GM19455 (cell line): ENCODE measurements around the gene JKAMP.
"Not testable (repeated sequence)": the region's sequence is repeated elsewhere in the genome, so short reads cannot be mapped to it uniquely, and the experiment has no call there.

ENCODE experiments used
- ATAC-seq: cut with Tn5 transposase; IDR thresholded peaks from one replicate; pipeline ENCODE4 v1.9.1; 2021; ENCODE audit not compliant: unreplicated experiment

The JKAMP gene, protein sequence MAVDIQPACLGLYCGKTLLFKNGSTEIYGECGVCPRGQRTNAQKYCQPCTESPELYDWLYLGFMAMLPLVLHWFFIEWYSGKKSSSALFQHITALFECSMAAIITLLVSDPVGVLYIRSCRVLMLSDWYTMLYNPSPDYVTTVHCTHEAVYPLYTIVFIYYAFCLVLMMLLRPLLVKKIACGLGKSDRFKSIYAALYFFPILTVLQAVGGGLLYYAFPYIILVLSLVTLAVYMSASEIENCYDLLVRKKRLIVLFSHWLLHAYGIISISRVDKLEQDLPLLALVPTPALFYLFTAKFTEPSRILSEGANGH

DNA sequence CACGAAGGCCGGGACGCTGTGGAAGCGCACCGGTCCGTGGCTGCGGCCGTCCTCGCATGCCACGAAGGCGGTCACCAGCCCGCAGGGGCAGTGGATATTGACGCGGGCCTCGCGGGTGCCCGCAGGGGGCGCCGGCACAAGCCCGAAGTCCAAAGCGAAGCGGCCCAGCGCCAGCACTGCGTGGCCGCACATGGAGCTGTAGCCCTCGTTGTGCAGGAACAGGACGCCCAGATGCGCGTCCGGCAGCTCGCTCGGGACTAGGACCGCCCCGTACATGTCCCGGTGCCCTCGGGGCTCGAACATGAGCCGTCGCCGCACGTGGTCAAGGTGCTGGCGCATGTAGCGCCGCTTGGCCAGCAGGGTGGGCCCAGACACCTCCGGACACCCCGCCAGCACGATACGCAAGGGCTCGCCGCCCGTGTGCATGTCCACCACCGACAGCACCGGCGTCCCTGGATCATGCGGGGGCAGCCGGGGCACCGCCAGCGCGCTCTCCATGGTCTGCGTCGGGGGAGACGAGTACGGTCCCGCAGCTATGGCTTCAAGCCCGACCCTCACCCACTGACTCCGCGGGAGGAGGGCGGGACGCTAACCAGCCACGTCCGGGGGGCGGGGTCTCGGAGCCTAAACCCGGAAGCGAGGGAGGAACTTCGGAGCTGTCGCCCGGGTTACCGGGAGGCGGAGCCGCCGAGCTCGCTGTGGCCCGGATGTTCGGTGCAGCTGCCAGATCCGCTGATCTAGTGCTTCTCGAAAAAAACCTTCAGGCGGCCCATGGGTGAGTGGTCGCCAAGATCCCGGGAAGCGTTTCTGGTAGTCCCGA, at the start of gene JKAMP, which contains the start of gene L3HYPDH:
TSS of gene JKAMP (plus strand) at position 699 of the 820 bp plus-strand sequence. CDS start at position 772, 73 bp downstream.
TSS of gene L3HYPDH (minus strand) at position 590 of the 820 bp plus-strand sequence. CDS start at position 498, 92 bp downstream.
- peak; percentile 91 for ATAC-seq

DNA sequence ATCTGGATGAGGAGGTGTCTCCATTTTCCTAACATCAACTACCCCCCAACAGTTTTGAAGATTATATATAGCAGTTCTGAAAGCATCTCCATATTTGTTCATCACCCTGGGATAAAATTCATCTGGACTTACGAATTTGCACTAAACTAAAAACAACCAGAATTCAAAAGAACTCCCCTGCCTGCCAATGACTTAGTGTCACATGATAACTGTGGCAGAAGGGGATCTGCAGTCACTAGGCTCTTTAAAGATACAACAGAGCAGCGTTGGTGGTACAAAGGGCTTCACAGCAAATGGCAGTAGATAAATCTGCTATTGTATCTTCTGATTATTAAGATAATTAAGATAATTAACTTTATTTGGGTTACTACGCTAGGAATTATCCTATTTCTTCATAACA, 49.2 kb upstream of the JKAMP start:
- ATAC-seq, result no peak

DNA sequence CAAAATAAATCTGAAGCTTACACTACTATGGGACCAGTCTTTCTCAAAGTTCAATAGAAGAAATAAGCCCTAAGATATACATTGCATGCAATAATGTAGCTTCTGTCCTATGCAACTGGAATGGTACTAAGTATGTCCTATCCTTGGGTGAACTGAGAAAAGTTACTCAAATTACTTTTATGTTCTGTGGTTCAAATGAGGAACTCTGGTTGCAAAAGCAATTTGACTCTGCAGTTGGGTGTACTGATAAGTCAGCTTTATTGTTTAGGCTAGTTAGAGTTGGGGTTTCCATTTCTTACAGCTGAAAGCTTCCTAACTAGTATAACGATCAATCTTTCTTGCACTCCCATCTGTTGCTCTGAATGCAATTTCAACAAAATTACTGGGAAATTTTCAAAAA, 48.3 kb upstream of the JKAMP start:
- no peak for ATAC-seq

DNA sequence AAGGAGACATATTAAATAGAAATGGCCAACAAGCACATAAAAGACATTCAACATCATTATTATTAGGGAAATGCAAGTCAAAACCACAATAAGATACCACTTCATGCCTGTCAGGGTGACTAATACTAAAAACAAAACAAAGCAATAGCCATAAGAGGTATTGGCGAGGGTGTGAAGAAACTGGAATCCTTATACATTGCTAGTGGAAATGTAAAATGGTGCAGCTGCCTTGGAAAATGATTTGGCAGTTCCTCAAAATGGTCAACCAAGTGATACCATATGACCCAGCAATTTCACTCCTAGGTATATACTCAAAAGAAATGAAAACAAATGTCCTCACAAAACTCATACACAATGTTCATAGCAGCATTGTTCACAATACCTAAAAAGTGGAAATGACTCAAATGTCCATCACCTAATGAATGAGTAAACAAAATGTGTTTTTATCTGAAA, 46.1 kb upstream of the JKAMP start:
- no peak for ATAC-seq

DNA sequence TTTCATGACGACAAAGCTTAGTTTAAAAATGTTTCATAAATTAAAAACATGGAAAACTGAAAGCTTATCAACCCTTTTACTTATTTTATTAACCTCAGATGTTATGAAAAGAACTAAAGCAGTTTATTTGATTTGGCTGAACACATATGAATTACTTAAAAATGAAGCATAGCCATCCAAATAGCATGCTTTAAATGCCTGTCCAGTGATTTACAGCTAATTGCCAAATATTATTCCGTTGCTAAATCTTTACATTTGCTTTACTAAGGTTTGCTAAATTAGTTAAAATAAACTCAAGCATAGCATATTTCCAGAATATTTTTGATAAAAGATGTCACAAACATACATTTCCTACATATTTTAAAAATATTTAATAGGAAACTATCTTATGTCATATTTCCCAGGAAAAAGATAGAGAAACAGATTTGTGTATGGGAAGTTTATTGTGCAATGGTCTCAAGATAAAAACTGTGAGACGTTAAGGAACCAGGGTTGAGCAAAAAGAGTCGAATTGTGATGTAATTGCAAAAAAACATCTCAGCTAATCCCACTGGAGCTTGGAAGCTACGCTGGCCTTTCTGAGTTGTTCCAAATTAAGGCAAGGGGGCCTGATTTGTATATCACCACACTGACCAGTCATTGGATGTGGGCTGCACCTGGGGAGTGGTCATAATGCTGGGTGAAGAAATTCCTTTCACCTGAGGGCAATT, 44.9 kb upstream of the JKAMP start:
- no peak for ATAC-seq

DNA sequence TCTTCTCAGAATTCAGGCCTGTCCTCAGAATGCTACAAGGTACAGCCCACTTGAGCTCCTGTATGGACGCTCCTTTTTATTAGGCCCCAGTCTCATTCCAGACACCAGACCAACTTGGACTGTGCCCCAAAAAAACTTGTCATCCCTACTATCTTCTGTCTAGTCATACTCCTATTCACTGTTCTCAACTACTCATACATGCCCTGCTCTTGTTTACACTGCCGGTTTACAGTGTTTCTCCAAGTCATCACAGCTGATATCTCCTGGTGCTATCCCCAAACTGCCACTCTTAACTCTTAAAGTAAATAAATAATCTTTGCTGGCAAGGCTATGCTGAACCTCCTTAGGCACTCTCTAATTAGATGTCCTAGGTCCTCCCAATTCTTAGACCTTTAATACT, 35.6 kb upstream of the JKAMP start:
- ATAC-seq, result not testable (repeated sequence)

DNA sequence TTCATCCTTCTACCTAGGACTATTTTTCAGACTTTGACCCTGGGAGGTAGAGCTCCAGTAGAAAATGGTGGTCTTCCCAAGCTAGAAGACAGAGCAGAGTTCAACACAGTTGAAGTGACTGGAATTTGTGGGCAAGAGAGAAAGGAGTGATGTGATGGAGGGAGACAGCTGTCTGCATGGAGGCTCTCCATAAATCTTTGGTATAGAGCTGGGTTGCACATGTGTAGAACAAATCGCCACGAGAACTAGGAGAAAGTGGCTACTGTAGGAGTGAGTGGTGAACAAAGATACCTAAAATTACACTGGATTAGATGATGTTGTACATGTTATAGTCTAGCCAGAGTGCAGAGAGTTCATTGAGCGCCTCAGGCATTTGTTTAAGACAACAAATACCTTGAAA, 33.6 kb upstream of the JKAMP start:
- ATAC-seq, result no peak

DNA sequence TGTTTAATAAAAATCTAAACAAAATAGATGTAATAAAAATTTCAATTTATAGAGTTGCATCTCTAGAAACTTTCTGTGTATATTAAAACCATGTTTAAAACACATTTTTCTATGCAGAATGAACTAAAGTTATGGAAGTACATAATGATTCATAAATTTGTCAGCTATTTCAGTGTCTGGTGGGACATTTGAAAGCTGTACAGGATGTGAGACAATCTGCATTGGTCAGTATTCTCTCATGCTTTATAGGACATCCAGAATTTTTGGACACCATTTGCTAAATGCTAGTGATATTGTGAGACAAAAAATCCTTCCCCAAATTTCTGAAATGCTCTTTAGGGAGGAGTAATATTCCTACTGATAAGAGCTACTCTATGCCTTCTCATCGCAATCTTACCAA, 32.5 kb upstream of the JKAMP start:
- ATAC-seq, result no peak

DNA sequence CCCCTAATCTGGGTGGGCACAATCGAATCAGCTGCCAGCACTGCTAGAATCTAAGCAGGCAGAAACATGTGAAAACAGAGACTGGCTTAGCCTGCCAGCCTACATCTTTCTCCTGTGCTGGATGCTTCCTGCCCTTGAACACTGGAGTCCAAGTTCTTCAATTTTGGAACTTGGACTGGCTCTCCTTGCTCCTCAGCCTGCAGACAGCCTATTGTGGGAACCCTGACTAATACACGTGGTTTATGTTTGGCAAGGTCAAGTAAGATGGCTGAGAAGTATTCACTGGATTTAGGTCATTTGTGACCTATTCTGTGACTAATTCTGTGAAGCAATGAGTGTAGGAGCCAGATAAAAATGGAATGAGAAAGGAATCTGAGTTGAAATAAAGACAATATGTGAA, 30.2 kb upstream of the JKAMP start:
- no peak for ATAC-seq

DNA sequence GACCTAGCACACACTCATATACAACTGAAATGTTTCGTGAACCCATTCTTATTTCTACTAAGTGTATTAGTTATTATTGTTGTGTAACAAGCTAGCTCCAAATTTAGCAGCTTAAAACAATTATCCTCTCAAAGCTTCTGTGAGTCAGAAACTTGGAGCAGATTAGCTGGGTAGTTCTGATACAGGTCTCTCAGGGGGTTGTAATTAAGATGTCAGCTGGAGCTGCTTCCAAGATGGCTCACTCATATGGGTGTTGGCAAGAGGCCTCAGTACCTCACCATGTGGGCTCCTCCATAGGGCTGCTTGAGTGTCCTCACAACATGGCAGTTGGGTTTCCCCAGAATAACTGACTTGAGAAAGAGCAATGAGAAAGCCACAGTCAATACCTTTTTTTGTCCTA, 28.9 kb upstream of the JKAMP start:
- ATAC-seq, result no peak

DNA sequence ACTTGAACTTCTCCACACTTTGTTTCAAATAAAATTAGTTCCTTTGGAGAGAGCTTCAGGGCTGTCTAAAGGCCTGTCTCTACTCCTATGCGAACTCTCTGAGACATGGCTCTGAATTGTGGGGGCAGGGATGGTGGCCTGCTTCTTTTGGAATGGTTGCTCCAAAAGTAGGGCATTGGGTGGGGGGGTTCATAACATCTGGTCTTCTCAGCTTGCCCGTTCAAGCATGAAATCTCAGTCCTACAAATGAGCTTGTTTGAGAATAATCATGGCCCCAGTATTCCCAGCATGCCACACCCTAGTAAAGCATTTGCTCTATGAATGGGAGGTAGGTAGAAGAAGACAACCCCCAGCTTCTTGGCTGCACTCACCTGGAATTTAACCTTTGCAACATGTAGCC, 25.8 kb upstream of the JKAMP start:
- ATAC-seq, result no peak

DNA sequence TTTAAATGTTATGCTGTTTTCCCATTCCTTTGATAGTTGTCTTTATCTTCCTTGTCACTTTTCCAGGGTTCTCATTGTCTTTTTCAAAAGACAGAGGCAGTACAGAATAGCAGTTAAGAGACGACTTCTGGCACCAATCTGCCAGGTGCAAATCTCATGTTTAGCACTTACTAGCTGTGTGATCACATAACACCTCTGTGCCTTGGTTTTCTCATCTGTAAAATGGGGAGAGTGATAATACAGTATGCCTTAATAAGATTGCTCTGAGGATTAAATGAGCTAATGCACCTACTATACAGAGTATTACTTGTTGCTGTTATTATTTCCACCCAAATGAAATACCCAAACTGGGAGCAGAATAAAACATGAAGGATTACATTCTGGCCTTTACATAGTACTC, 23.9 kb upstream of the JKAMP start:
- no peak for ATAC-seq

DNA sequence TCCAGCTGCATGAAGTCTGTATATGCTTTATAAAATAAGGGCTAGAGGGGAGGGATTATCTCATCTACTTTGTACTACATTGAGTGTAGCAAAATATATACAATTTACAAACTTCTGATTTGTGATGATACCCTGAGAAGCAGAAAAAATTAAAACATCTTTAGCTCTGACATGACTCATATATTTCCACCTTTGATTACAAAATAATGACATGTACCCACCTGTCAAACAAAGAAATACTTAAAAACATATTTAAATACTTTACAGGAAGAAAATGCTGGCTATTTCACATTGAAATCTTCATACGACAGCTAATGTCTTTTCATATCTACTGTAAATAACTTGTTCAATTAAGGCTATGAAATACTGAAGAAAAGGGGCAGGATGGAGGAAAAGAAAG, 22.4 kb upstream of the JKAMP start:
- ATAC-seq, result no peak

DNA sequence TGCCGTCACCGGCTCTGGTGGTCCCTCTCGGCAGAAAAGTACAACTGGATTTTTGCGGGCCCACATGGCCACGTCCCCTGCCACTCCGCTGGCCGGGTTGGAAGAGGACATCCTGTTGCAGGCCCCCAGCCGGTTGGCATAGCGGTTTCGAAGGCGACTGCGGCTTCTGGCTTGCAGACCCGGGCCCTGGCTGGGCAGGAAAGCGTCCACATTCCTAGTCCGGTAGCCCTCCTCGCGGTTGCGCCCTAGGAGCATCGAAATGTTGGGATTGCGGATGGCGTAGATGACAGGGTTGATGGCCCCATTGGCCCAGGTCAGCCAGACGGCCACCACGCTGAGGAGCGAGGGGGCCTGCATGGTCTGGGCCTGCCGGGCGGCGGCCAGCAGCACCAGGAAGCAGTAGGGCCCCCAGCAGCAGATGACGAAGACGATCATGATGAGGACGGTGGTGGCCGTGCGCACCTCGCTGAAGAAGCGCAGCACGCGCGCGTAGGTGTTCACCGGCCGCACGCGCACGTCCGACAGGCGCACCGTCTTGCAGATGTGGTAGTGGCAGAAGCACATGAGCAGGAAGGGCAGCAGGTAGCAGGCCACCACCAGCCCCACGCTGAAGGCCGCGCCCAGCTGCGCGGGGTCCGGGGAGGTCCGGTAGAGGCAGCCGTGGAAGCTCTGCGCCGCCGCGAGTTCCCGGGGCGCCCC, 20.4 kb upstream of the JKAMP start:
- peak; percentile 52 for ATAC-seq

DNA sequence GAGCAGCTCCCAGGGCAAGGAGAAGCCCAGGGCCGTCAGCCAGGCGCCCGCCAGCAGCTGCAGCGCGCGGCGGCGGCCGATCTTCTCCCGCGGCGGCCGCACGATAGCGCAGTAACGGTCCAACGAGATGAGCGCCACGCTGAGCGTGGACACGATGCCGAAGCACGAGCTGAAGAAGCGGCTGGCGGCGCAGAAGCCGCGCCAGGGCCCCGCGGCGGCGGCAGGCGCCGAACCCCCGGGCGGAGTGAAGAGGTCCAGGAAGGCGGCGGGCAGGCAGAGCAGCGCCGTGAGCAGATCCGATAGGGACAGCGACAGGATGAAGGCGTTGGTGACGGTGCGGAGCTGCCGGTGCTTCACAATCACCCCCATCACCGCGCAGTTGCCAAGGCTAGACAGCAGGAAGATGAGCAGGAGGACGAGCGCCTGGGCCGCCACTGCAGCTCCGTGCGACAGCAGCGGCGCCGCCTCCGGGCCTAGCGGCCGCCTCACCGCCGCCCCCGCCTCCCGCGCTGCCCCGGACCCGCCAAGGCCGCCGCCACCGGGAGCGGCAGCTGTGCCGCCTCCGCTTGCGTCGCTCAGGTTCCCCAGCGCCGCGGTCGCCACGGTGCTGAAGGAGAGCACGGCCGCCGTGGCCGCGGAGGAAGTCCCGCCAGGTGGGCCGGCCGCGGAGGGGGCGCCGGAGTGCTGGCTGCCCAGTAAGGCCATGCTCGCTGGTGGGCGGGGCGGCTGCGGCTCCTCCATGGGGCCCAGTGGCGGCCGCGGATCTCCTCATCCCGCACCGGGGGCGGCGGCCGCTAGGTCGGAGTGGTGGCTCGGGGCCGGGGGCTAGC, 19.6 kb upstream of the JKAMP start:
- ATAC-seq, result peak; percentile 70

DNA sequence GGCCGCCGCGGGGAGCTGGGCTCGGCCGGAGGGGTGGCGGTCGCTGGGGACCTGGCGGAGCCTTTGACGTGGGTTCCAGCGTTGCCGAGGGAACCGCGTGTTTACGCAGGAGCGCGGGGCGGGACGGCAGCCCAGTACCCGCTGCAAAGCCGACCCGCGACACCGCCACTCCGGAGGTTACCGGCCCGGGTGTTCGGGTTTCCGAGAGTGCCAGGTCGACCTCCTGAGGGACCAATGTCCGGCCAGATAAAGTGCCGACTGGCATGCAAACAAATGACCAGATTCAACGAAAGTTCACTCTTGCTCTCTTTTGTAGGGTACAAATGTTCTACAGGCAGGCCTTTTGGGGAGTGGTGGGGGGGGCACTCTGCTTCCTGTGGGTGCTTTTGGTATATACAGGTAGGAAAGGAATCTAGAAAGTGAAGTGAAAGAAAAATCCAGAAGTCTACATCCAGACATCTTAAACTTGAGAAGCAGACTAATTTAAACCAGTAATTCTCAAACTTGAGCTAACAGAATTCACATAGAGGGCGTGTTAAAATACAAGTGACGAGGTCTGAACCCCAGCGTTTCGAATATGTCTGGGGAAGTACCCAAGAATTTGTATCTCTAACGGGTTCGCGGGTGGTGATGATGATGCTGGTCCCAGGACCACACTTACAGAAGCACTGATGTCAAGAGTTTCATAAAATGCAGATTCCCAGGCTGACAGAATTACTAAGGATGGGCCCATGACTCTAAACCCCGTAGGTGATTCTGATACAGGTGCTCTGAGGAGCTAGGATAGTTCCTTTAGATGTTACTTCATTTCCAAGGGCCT, 18.8 kb upstream of the JKAMP start, which contains the start of gene GPR135:
TSS of gene GPR135 (minus strand) at position 65 of the 820 bp plus-strand sequence. CDS start 154 bp downstream, outside the sequence.
- peak; percentile 26 for ATAC-seq

DNA sequence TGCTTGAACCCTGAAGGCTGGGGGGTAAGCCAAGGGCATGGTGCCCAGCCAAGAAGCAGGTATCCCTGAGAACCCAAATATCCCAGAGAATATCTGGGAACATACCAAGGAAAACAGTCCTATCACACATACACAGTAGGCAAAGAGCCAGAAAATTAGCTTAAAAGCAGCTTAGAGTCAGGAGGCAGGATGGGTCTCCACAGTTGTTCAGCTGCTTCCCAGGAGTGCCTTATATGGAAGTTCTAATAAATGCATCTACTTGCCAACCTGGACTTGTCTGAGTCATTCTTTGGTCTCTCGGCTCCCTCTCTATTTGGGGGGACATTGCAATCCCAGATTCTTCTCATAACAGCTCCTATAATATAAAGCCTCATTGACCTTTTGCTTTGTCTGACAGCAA, 10.1 kb upstream of the JKAMP start:
- ATAC-seq, result no peak

DNA sequence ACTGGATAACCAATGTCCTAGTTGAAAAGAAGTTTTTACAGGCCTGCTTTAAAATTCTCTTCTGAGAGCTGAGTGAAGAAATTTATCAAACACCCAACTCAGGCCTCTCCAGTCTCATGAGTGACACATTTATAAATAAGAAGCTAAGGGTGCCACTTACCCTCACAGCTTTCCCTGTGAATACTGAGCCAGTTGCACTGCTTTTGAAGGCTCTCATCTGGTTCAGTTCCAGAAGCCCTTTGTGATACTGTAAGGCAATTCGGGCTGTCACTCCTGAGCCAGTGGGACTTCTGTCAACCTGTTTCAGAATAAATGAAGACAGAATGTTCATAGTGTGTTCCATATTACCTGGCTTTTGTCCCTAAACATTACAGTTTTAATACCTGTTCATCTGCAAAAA, 8.6 kb upstream of the JKAMP start:
- no peak for ATAC-seq

DNA sequence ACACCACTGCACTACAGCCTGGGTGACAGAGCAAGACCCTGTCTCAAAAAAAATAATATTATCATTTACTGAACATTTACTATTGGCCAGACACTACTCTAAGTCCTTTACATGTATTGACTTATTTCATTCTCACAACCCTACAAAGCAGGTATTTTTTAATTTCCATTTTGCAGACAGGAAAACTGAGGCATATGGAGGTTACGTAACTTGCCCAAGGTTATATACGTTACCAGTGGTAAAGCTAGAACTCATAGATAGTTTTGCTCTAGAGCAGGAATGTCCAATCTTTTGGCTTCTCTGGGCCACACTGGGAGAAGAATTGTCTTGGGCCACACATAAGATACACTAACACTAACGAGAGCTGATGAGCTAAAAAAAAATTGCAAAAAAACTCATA, 5.8 kb upstream of the JKAMP start:
- no peak for ATAC-seq
